Activated CD4-positive, alpha-beta memory T cell treated with anti-CD3 and anti-CD28 coated beads, Interleukin-2, amount 10 ng/mL, durations not matched to agents 7 days and 5 days (primary cell): ENCODE measurements around the gene ZNF516. TPM values are rescaled to one million over a fixed set of nuclear protein-coding genes. Genes with fewer than 3 reads are reported as not detected.

Source experiments
- CTCF ChIA-PET: fragments of 350-600 bp; sonication (Branson Sonifier 250); formaldehyde crosslinking; loops from one replicate; lab custom pipeline; 2021; ENCODE audit warnings: antibody characterized with exemption, inconsistent platforms; lab: Charles Lee
- POLR2A ChIA-PET: fragments of 350-600 bp; sonication (Branson Sonifier 250); formaldehyde crosslinking; loops from one replicate; lab custom pipeline; 2021; ENCODE audit warnings: antibody characterized with exemption; lab: Charles Lee
- DNase-seq: peaks from one replicate; pipeline ENCODE4 v3.0.0-alpha.2; 2020
- H3K27ac Mint-ChIP-seq: one replicate; pipeline ENCODE4 v1.8.0; 2021; ENCODE audit warnings: mild to moderate bottlenecking, mixed read lengths
- H3K27me3 Mint-ChIP-seq: one replicate; pipeline ENCODE4 v1.8.0; 2021; ENCODE audit warnings: mixed read lengths
- H3K36me3 Mint-ChIP-seq: one replicate; pipeline ENCODE4 v1.8.0; 2021; ENCODE audit warnings: low read depth, mixed read lengths
- H3K4me1 Mint-ChIP-seq: one replicate; pipeline ENCODE4 v1.8.0; 2021; ENCODE audit warnings: mixed read lengths
- H3K4me3 Mint-ChIP-seq: one replicate; pipeline ENCODE4 v1.8.0; 2021; ENCODE audit warnings: mild to moderate bottlenecking, mixed read lengths
- H3K9me3 Mint-ChIP-seq: one replicate; pipeline ENCODE4 v1.8.0; 2021; ENCODE audit warnings: mixed read lengths
- total RNA-seq, 2 experiments: library from RNA; stranded (reverse); gene quantifications; one replicate each; pipeline ENCODE4 v1.2.3, GENCODE V29; 2021

Gene ZNF516
- total RNA-seq, 2 experiments from 2014 or later = 3.9 to 5.0 TPM

- H3K4me3 Mint-ChIP-seq = no peak overlapping the region
- DNase-seq = no peak
- H3K4me1 Mint-ChIP-seq = no peaks in the 10 kb centered on the region
- no peaks in the 10 kb centered on the region for H3K9me3 Mint-ChIP-seq
- H3K36me3 Mint-ChIP-seq = no peaks in the 10 kb centered on the region
- no peaks in the 10 kb centered on the region for H3K27me3 Mint-ChIP-seq
- ChIA-PET CTCF (no interaction called here), POLR2A (no interaction called here)
- no peak overlapping the region for H3K27ac Mint-ChIP-seq
Observed at GRCh38 chr18:76343938-76344569, 151.0 kb downstream of the ZNF516 start.

GRCh38 chr18:76340410-76340809 is 154.6 kb downstream of the ZNF516 start:
- DNase-seq = no peak
- H3K4me1 Mint-ChIP-seq = no peaks in the 10 kb centered on the region
- H3K36me3 Mint-ChIP-seq = no peaks in the 10 kb centered on the region
- H3K9me3 Mint-ChIP-seq = no peaks in the 10 kb centered on the region
- ChIA-PET POLR2A (no interaction called here), CTCF (interaction anchor here (1.3 kb wide), 1 partner anchor 8 kb away, joined by 5 read pairs; no protein-coding TSS in a partner anchor)
- H3K27ac Mint-ChIP-seq = no peak overlapping the region
- H3K4me3 Mint-ChIP-seq = no peak overlapping the region
- H3K27me3 Mint-ChIP-seq = no peaks in the 10 kb centered on the region

GRCh38 chr18:76339246-76339620 is 155.8 kb downstream of the ZNF516 start:
- no peak for DNase-seq
- H3K27ac Mint-ChIP-seq = no peak overlapping the region
- H3K4me1 Mint-ChIP-seq = no peaks in the 10 kb centered on the region
- no peaks in the 10 kb centered on the region for H3K27me3 Mint-ChIP-seq
- H3K4me3 Mint-ChIP-seq = no peak overlapping the region
- ChIA-PET POLR2A (no interaction called here), CTCF (interaction anchor here (1.3 kb wide), 1 partner anchor 9 kb away, joined by 5 read pairs; no protein-coding TSS in a partner anchor)
- no peaks in the 10 kb centered on the region for H3K9me3 Mint-ChIP-seq
- H3K36me3 Mint-ChIP-seq = no peaks in the 10 kb centered on the region

- no peaks in the 10 kb centered on the region for H3K4me1 Mint-ChIP-seq
- no peak overlapping the region for H3K4me3 Mint-ChIP-seq
- no peaks in the 10 kb centered on the region for H3K9me3 Mint-ChIP-seq
- no peaks in the 10 kb centered on the region for H3K27me3 Mint-ChIP-seq
- POLR2A ChIA-PET = no interaction called here
- CTCF ChIA-PET = no interaction called here
- no peak overlapping the region for H3K27ac Mint-ChIP-seq
- DNase-seq = no peak
- H3K36me3 Mint-ChIP-seq = no peaks in the 10 kb centered on the region
Observed at GRCh38 chr18:76338619-76339245, 156.3 kb downstream of the ZNF516 start.

- Mint-ChIP-seq H3K4me1 (no peaks in the 10 kb centered on the region), H3K27ac (no peak overlapping the region), H3K36me3 (no peaks in the 10 kb centered on the region), H3K27me3 (no peaks in the 10 kb centered on the region), H3K4me3 (no peak overlapping the region), H3K9me3 (no peaks in the 10 kb centered on the region)
- no peak for DNase-seq
- ChIA-PET CTCF (no interaction called here), POLR2A (no interaction called here)
Observed at GRCh38 chr18:76338088-76338487, 157.0 kb downstream of the ZNF516 start.

- no peak overlapping the region for H3K4me3 Mint-ChIP-seq
- H3K4me1 Mint-ChIP-seq = no peaks in the 10 kb centered on the region
- POLR2A ChIA-PET = no interaction called here
- H3K27ac Mint-ChIP-seq = no peak overlapping the region
- CTCF ChIA-PET = interaction anchor here (0.7 kb wide), 1 partner anchor 1945 kb away, joined by 3 read pairs; no protein-coding TSS in a partner anchor
- no peaks in the 10 kb centered on the region for H3K9me3 Mint-ChIP-seq
- no peaks in the 10 kb centered on the region for H3K36me3 Mint-ChIP-seq
- H3K27me3 Mint-ChIP-seq = peaks cover 2% of the 10 kb centered on the region
- DNase-seq = no peak
Observed at GRCh38 chr18:76335859-76336640, 159.0 kb downstream of the ZNF516 start.

- no peak overlapping the region for H3K27ac Mint-ChIP-seq
- H3K27me3 Mint-ChIP-seq = peaks cover 11% of the 10 kb centered on the region
- peaks cover 2% of the 10 kb centered on the region for H3K4me1 Mint-ChIP-seq
- H3K9me3 Mint-ChIP-seq = peaks cover 2% of the 10 kb centered on the region
- ChIA-PET CTCF (no interaction called here), POLR2A (no interaction called here)
- no peaks in the 10 kb centered on the region for H3K36me3 Mint-ChIP-seq
- no peak for DNase-seq
- H3K4me3 Mint-ChIP-seq = no peak overlapping the region
Observed at GRCh38 chr18:76328140-76328539, 166.9 kb downstream of the ZNF516 start.

GRCh38 chr18:76323891-76324290 is 171.2 kb downstream of the ZNF516 start:
- Mint-ChIP-seq H3K9me3 (no peaks in the 10 kb centered on the region), H3K27ac (no peak overlapping the region), H3K4me1 (no peaks in the 10 kb centered on the region), H3K4me3 (no peak overlapping the region), H3K36me3 (no peaks in the 10 kb centered on the region), H3K27me3 (no peaks in the 10 kb centered on the region)
- ChIA-PET CTCF (no interaction called here), POLR2A (no interaction called here)
- no peak for DNase-seq

- no peaks in the 10 kb centered on the region for H3K27me3 Mint-ChIP-seq
- no peaks in the 10 kb centered on the region for H3K9me3 Mint-ChIP-seq
- ChIA-PET CTCF (no interaction called here), POLR2A (no interaction called here)
- no peaks in the 10 kb centered on the region for H3K36me3 Mint-ChIP-seq
- DNase-seq = no peak
- no peaks in the 10 kb centered on the region for H3K4me1 Mint-ChIP-seq
- no peak overlapping the region for H3K27ac Mint-ChIP-seq
- H3K4me3 Mint-ChIP-seq = no peak overlapping the region
Observed at GRCh38 chr18:76322686-76323085, 172.4 kb downstream of the ZNF516 start.

- Mint-ChIP-seq H3K4me1 (no peaks in the 10 kb centered on the region), H3K9me3 (no peaks in the 10 kb centered on the region), H3K27me3 (peaks cover 3% of the 10 kb centered on the region), H3K4me3 (no peak overlapping the region), H3K36me3 (no peaks in the 10 kb centered on the region), H3K27ac (no peak overlapping the region)
- DNase-seq = no peak
- ChIA-PET POLR2A (no interaction called here), CTCF (no interaction called here)
Observed at GRCh38 chr18:76319366-76319765, 175.7 kb downstream of the ZNF516 start.

- ChIA-PET POLR2A (no interaction called here), CTCF (no interaction called here)
- no peak for DNase-seq
- Mint-ChIP-seq H3K27ac (no peak overlapping the region), H3K4me3 (no peak overlapping the region), H3K9me3 (no peaks in the 10 kb centered on the region), H3K27me3 (peaks cover 3% of the 10 kb centered on the region), H3K36me3 (no peaks in the 10 kb centered on the region), H3K4me1 (no peaks in the 10 kb centered on the region)
Observed at GRCh38 chr18:76318607-76319006, 176.4 kb downstream of the ZNF516 start.

- peaks cover 3% of the 10 kb centered on the region for H3K27me3 Mint-ChIP-seq
- H3K4me3 Mint-ChIP-seq = no peak overlapping the region
- ChIA-PET POLR2A (no interaction called here), CTCF (no interaction called here)
- no peak overlapping the region for H3K27ac Mint-ChIP-seq
- H3K4me1 Mint-ChIP-seq = no peaks in the 10 kb centered on the region
- no peak for DNase-seq
- H3K36me3 Mint-ChIP-seq = no peaks in the 10 kb centered on the region
- no peaks in the 10 kb centered on the region for H3K9me3 Mint-ChIP-seq
Observed at GRCh38 chr18:76317136-76317535, 177.9 kb downstream of the ZNF516 start.

GRCh38 chr18:76315722-76316230 is 179.3 kb downstream of the ZNF516 start:
- no peak for DNase-seq
- ChIA-PET CTCF (no interaction called here), POLR2A (no interaction called here)
- no peaks in the 10 kb centered on the region for H3K4me1 Mint-ChIP-seq
- H3K4me3 Mint-ChIP-seq = no peak overlapping the region
- H3K36me3 Mint-ChIP-seq = no peaks in the 10 kb centered on the region
- H3K9me3 Mint-ChIP-seq = no peaks in the 10 kb centered on the region
- H3K27me3 Mint-ChIP-seq = peaks cover 3% of the 10 kb centered on the region
- H3K27ac Mint-ChIP-seq = no peak overlapping the region
